SIG-M5 treated with dmso at 0.1 percent for 504 hours (cell line): ENCODE data around the gene WDR70.
"Not testable (repeated sequence)": the region's sequence is repeated elsewhere in the genome, so short reads cannot be mapped to it uniquely, and the experiment has no call there.

Experiments
- DNase-seq: peaks from one replicate; lab custom pipeline; 2025; ENCODE audit not compliant: unreplicated experiment; lab: John Stamatoyannopoulos, UW

Gene WDR70

DNA sequence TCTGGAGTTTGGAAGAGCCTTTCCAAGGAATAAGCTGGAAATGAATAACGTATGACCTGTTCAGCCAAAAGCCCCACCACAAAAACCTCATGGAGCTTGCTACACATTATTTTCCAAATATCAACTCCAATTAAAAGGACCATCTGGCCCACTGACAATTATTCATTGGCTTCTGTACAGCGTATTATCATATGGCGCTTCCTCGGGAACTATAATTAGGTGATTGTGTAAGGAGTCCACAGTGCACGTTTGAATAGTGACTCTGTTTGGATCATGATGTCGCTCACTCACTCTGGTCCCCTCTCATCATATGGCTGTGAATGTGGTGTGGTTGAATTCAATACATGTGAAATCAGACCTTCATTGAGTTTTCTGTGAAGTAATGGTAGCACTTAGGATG, 408.6 kb downstream of the WDR70 start:
- DNase-seq: no peak

GRCh38 chr5:37789991-37790390, 410.9 kb downstream of the WDR70 start:
- DNase-seq: no peak

DNA sequence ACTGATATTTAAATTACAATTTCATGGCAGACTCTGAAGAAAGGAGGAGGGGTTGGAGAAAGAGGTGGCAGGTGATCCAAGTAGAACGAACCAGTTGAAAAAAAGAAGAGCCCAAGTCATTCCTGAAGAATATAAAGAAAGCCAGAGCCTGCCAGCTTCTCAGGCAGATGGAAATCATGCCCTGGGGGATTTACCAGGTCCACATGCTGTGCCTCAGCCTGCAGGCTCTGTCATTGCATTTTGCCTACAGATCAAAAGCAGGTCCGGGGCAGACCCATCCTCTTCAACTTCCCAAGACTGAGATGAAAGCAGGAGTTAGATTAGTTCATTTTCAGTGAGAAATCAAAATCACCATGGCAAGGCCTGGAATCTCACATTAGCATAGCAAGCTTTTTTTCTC, 412.2 kb downstream of the WDR70 start:
- no peak for DNase-seq

- peak; percentile 25 for DNase-seq
These were observed 414.0 kb downstream of the WDR70 start for GRCh38 chr5:37792975-37793631.

GRCh38 chr5:37795292-37795691, 416.2 kb downstream of the WDR70 start:
- not testable (repeated sequence) for DNase-seq

GRCh38 chr5:37796435-37796834, 417.3 kb downstream of the WDR70 start:
- DNase-seq: not testable (repeated sequence)

DNA sequence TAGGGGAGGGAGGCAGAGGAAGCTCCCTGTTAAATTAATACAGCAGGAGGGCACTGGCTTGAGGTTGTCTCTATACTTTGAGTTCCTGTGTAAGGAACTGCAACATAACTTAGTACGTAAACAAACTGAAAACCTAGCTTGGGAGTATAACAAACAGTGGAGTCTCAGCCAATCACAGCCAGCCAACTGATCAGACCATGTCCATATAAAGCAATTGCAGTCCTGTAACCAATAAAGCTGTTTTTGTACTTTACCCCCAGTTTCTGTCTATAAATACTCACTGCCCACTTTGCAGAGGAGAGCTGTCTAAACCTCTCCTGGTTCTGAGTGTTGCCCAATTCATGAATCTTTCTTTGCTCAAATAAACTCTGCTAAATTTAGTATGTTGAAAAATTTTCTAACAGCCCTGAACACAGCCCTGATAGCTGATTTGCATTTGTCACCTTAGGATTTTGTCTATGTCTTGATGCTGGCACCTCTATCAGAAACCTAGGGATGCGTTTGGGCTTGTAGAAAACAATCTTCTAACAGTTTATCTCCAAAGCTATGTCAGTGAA, 420.8 kb downstream of the WDR70 start:
- peak; percentile 60 for DNase-seq

GRCh38 chr5:37801521-37801920, 422.4 kb downstream of the WDR70 start:
- no peak for DNase-seq
